GM18508 (cell line): ENCODE data around the gene CROT.
"Not testable (repeated sequence)": the region's sequence is repeated elsewhere in the genome, so short reads cannot be mapped to it uniquely, and the experiment has no call there.

Experiments used
- ATAC-seq: cut with Tn5 transposase; IDR thresholded peaks from one replicate; pipeline ENCODE4 v1.9.1; 2021; ENCODE audit warnings: moderate number of reproducible peaks; ENCODE audit not compliant: insufficient read depth, unreplicated experiment

Gene CROT

GRCh38 chr7:87345166-87345927, at the start of gene CROT:
CROT (plus strand) TSS chr7:87345664; CDS start chr7:87349069, 3,405 bp downstream.
- peak; percentile 93 for ATAC-seq

- ATAC-seq, result no peak
Measured at GRCh38 chr7:87300756-87301155, 44.7 kb upstream of the CROT start.

GRCh38 chr7:87310790-87311419, 34.6 kb upstream of the CROT start:
- no peak for ATAC-seq

- ATAC-seq, result no peak
Measured at GRCh38 chr7:87312215-87312865, 33.1 kb upstream of the CROT start.

- peak; percentile 81 for ATAC-seq
Measured at GRCh38 chr7:87316097-87316700, 29.3 kb upstream of the CROT start.

GRCh38 chr7:87316846-87317552, 28.5 kb upstream of the CROT start:
- no peak for ATAC-seq

GRCh38 chr7:87317691-87318245, 27.7 kb upstream of the CROT start:
- no peak for ATAC-seq

GRCh38 chr7:87318741-87319140, 26.7 kb upstream of the CROT start:
- ATAC-seq, result no peak

- not testable (repeated sequence) for ATAC-seq
Measured at GRCh38 chr7:87319154-87319581, 26.3 kb upstream of the CROT start.

- no peak for ATAC-seq
Measured at GRCh38 chr7:87322912-87323311, 22.6 kb upstream of the CROT start.

- ATAC-seq, result no peak
Measured at GRCh38 chr7:87325576-87326370, 19.7 kb upstream of the CROT start.

- no peak for ATAC-seq
Measured at GRCh38 chr7:87328281-87328680, 17.2 kb upstream of the CROT start.

- no peak for ATAC-seq
Measured at GRCh38 chr7:87330316-87330715, 15.1 kb upstream of the CROT start.

GRCh38 chr7:87330942-87331341, 14.5 kb upstream of the CROT start:
- ATAC-seq, result no peak

- ATAC-seq, result no peak
Measured at GRCh38 chr7:87331687-87332252, 13.7 kb upstream of the CROT start.

- ATAC-seq, result no peak
Measured at GRCh38 chr7:87332321-87332720, 13.1 kb upstream of the CROT start.

GRCh38 chr7:87336136-87336535, 9.3 kb upstream of the CROT start:
- no peak for ATAC-seq

GRCh38 chr7:87337331-87337730, 8.1 kb upstream of the CROT start:
- no peak for ATAC-seq

GRCh38 chr7:87339373-87339897, 6.0 kb upstream of the CROT start:
- no peak for ATAC-seq
